HG03159 (cell line): Measurements from ENCODE around the gene PHC2.

Experiments used
- ATAC-seq: cut with Tn5 transposase; IDR thresholded peaks from one replicate; pipeline ENCODE4 v1.9.1; 2021; ENCODE audit warnings: mild to moderate bottlenecking, moderate library complexity; ENCODE audit not compliant: unreplicated experiment

PHC2 gene

DNA sequence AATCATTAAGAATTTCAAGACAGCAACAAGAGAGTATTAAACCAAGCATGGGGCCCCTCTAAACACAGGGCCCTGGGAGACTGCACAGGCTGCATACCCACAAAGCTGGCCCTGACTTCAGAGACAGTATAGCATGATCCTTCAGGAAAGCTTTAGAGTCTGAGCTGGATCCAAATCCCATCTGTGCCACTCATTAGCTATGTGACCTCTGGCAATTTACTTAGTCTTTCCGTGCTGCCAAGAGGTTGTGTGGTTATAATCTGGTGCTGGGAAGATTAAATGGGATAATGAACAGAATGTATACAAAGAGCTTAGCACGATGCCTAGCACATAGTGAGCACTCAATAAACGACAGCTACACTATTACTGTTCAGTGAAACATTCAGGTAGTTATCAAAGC is 4.0 kb downstream of the PHC2 start:
- no peak for ATAC-seq

DNA sequence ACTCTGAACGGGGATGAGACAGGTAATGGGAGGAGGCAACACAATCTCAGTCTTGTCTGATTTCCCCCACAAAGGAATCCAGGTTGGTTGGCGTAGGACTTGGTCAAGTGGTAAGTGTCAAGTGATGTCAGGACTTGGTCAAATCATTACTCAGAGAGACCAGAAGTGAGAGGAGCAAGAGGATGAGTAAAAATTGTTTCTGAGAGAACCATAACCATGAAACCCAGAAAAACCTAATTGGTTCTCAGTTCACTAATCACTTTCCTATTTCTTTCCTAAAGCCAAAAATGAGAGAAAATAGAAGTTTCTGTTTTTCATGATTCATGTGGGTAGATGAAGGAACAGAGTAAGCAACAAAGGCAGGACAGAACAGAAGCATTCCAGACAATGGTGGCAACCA is 5.0 kb downstream of the PHC2 start:
- no peak for ATAC-seq

DNA sequence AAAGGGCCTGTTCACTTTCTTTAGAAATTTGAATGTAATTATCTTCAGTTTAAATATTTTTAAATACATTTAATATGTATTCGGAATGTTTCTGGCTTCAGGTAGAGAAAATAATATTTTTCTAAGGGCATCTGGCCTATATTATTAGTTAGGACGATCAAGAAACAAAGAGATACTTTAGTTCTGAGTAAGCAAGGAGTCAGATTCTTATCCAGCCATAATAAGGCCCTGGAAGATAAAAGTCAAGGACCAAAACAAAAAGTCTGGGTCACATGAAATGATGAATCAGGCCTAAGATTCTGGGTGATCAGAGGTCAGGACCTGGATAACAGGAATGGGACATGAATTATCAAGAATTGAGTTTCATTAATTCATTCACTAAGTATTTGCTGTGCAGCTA is 6.3 kb downstream of the PHC2 start:
- no peak for ATAC-seq

DNA sequence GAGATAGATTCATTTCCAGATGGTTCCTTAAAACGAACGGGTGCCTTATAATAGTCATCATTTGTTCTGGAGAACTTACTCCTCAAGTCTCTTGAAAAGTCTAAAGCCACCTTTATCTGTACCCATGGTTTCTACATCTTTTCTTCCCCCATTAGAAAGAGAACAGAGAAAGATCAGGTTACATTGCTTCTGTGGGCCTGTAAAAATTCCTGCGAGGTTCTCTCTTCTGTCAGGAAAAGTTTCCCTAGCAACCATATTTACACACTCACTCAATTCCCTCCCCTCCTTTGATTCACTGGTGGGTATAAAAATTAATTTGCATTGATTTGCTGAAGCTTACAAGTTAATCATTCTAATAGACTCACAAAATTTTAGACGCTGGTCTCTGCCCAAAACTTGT is 6.7 kb downstream of the PHC2 start:
- ATAC-seq, result no peak

DNA sequence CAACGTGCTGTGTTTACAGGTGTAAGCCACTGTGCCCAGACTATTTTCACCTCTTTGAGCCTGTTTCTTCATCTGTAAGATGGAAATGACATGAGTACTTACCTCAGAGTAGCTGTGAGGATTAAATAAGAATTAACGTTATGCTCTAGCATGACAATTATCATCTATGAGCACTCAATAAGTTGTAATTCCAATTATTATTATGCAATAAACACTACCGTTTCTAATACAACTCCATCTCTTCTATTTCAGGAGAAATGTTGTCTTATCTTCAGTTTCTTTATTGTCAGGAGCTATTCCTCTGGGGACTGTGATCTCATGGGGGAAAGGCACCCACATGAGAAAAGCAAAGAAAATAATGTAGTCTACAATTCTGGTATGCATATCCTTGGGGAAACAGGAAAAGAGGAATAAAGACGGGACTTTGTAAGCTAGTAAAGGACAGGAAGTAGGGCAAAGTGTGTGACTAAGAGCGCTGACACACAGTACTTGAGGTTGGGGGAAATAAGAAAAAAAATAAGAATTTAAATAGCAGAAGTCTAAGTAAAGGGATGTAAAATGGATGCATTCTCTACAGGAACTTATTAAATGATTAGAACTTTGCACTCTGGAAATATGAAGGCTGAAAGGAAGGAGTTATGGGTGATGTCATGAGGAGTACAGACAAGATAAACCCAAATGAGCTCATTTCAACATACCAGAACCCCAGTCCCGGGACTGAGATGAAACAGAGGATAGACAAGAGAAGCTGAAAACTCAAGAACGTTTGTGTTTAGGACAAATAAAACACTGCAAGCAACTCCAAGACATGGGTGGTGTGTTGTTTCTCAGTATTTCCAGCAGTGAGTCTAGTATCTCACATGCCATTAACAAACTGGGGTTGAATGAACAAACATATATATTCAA is 9.8 kb downstream of the PHC2 start:
- no peak for ATAC-seq

DNA sequence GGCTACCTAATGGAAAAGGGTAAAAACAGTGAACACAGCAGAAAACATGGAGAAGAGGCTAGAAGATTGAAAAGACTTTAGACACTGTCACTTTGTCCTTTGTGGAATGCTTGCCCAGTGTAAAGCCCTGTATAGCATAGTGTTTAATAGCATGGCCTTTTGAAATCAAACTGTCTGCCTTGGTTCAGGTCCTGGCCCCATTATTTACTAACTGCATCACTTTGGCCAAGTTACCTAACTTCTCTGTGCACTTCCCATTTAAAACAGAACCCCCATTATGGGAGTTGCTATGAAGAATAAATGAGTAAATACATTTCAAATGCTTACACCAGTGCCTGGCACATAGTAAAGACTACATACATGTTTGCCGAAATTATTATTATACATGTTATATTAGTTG is 12.1 kb downstream of the PHC2 start:
- no peak for ATAC-seq

DNA sequence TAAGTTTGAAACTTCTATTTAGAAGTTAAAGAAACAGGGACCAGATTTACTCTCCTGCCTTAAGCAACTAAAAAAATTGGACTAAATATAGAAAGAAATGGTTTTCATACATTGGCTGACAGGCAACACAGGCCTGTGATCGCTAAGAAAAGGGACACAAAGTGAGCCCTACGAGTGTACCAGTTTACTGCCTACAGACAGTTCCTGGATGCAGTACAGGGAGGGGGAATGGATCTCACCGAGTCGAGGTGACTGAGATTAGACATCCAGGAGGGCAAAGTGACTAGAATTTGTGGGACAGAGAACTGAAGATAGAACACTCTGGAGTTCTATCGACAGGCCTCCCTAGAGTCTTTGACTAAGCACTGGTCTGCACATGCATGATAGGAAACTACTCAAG is 16.0 kb downstream of the PHC2 start:
- no peak for ATAC-seq

DNA sequence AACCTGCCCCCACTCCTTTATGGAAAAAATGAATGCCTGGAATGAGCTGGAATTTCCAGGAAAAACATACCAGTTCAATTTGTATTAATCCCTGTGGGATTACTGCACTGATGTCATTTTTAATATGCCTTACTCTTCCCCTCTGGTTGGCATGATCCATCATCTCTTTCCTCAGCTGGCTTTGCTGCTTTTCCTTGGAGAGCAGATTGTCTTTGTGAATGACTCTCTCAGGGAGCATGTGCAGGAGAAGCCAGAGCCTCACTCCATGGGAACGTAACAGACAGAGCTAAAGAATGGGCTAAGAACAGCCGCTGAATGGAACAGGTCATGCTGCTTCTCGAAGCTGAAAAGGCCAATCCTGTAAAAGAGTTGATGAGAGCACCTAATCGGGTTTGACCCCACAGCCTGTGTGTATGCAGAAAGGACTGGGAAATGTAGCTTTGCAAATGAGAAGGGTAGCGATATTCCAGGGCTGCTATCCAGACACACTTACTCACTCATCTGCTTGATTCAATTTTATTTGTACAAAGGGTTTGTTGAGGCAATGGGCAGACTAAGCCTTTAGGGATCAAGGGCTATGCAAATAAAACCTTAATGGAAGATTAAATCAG is 20.7 kb downstream of the PHC2 start:
- ATAC-seq, result no peak

DNA sequence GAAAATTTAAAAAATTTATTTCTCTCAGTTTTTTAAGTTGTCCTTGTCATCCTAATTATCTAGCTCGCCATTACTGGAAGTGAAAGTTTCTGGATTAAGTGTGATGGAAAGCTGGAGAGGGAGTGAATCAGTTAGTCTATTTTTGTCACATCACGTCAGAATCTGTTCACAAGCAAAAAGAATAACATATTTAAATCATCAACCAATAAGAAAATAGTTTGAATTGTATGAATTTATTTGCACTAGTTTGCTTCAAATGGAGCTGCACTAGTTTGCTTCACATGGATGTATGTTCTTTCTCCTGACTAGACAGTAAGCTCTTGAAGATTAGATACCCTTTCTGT is 22.8 kb downstream of the PHC2 start:
- no peak for ATAC-seq

DNA sequence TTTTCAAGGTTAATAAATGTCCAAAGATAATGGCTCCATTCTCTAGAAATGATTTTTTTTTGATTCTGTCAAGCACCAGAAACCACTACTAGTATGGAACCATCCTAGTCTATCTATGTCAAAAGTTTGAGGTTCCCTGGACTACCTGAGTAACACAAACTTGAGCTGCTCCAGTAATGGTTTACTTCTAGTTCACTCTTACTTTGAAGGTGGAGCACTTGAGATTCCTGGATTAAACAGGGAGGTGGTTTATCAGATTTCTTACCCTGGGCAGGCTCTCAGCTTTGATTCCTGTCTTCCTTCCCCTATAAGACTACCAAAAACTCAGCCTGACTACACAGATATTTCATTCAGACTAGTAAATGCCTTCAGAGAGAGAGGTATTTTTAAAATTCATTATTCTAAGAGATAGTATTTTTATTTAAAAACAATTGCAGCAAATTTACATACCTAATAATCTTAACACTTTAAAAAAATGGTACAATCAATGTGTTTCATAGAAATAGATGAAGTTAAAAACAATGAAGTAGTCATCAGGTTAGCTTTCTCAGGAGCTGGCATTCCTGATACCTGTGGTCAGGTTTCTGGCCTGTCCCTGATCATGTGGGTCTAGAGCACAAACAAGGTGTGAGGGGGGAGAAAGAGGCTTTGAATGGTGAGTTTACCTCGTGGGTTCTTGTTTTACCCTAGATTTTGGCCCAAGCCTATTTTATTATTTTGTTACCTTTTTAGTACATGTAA is 23.4 kb downstream of the PHC2 start:
- no peak for ATAC-seq

DNA sequence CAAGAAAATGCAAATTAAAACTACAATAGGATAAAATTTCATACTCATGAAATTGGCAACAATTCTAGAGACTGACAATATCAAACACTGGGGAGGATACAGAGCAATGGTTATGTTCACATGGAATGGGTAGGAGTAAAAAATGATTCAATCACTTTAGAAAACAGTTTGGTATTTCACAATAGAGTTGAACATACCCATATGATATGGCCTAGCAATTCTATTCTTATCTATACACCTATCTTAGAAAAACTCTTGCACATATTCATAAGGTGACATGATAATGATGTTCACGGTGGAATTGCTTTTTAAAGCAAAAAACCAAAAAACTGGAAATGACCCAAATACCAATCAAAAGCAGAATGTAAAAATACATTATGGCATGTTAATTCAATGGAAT is 28.7 kb downstream of the PHC2 start:
- no peak for ATAC-seq

DNA sequence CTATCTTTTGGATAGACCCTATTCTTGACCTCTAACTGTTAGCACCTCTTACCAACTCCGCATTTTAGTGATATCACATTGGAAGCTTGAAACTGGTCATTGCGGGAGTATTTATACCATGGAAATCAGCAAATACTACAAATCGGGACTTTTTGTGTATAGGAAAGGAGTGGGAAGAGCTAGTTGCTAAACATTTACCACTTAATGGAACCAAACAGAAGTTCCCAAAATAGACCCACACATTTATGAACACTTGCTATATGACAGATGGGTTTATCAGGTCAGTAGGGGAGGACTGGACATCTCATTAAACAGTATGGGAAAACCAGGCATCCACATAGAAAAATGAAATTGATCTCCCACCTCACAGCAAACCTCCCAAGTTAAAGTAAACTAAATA is 29.4 kb downstream of the PHC2 start:
- no peak for ATAC-seq

DNA sequence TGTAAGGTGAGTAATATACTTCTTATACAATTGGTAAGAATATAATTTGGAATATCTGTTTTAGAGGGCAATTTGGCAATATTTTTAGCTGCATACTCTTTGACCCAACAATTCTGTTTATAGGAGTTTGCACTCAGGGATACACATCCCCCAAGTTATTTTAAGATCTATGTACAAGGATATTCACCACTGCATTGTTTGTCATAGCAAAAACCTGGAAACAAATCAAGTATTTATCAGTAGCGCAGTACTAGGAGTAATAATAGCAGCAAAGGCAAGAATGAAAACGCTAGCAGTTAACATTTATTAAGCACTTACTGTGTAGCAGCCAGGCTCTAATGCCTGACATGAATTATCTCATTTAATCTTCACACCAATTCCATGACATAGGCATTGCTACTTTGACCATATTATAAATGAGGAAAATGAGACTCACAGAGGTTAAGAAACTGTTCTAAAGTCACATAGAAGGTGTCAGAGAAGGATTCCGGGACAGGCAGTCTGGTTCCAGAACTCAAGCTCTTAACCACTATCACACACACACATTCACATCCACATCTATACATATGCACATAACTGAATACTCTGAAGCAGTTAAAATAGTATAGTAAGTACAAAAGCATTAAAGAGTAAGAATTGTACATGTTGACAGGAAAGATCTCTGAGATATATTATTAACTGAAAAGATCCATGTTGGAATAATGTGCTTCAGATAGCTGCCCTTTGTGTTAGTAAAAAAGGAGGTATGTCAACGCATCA is 30.6 kb downstream of the PHC2 start:
- ATAC-seq, result no peak

DNA sequence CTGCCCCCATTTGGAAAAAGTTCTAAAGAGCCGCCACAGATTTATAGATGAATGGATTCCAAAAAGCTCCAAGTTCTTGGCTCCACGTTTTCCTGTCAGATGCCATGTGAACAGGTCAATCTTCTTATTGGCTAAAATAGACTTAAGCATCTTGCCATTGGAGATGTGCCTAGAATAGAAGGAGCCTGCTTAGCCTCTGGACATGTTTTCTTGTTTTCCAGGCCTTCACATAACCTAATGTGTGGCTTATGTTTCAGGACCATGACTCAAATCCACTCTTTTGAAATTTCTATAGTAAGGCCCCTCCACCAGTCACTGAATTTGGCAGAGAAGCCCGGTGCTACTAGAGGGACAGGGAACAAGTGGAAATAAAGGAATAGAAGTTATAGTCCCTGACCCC is 31.5 kb downstream of the PHC2 start:
- no peak for ATAC-seq

DNA sequence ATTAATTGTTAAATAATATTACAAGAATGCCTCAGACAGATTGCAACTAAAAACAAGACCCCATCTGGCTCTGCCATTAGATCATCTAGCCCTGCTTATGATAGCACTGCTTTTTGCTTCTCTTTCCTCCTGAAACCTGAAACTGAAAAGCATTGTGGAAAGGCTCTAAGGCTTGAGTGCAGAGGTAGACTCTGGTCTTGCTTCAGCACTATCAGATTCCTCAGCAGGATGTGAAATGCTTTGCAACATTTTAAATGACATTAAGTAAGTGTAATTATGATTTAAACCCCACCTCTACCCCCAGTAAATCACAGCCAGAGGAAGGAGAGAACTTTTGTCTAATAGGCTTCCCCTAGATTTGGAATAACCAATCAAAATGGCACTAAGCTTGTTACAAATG is 32.9 kb downstream of the PHC2 start:
- no peak for ATAC-seq

DNA sequence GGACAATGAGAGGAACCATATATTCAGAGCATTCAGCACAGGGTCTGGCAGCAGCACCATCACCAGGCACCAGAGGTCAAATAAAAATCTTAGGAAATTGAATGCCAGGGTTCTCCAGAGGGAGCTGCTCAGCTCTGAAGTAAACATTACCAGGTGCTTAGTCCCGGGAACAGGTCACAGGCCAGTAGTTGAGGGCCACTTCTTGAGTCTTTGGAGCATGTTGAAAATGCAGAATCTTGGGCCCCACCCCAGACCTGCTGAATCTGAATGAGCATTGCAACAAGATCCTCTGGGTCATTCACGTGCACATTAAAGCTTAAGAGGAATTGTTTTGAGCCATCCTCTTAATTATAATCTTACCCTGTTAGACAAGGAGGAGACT is 33.8 kb downstream of the PHC2 start:
- no peak for ATAC-seq

DNA sequence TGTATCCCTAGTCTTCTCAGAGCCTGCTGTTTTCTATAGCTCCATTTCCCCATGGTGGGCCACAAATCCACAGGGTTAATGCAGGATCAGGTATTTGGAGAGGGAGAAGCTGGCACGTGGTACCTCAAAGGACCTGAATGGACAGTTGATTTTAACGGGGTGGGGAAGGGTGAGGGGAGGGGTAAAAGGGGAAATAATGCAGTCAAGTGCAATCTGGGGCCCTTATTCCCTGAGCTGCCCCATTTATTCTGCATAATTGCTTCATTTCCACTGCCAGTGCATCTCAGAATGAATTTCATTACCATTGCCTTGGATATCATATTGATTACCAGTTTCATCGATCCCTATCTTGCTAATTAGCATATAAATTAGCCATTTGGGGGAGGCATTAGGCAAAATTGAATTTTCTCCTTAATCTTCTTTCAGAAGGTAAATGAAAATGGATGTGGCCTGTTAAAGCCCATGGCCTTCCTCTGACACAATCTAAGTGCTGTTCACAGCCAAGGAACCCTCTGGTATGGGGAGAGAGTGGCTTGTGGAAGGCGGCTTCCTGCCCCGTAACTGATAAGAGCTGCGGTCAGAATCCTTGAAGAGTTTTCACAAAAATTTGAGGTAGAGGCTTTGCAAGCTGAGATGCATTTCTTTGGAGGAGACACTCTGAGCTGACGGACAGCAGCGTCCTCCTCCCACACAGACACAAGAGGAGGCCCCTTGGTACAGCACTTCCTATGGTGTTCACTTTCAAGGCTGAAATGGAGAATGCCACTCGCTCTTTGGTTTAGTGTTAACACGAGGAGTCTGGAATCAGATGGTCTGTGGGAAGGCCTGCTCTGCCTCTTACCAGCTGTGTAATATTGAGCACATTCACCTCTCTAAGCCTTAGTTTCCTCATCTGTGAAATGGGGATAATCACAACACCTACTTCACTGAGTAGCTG is 34.4 kb downstream of the PHC2 start:
- ATAC-seq, result no peak

DNA sequence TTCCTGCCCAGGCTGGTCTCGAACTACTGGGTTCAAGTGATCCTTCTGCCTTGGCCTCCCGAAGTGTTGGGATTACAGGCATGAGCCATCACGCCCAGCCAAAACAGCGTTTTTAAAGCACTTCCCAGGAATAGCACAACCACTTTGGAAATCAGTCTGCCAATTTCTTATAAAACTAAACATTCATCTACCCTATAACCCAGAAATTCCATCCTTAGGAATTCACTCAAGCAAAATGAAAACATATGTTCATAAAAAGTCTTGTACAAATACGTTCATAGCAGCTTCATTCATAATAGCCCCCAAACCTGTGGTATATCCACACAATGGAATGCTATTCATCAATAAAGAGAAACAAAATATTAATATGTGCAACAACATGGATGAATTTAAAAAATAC is 36.1 kb downstream of the PHC2 start:
- no peak for ATAC-seq

DNA sequence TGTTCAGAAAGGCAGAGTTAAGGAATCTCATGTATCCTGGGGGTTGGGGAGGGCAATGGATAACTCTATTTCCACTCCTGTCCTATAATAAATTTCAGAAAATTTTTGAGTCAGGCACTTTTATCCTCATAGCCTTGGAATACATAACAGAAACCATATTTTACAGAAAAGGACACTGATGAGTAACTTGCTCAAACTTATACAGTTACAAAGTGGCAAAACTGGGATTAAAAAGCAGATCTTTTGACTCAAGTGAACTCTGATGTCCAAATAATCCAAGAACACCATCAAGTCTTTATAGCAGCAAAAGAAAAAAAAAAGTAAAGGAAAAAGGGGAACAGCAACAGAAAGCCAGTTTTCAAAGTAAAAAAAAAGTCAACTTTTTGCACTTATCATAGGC is 36.9 kb downstream of the PHC2 start:
- ATAC-seq, result no peak

DNA sequence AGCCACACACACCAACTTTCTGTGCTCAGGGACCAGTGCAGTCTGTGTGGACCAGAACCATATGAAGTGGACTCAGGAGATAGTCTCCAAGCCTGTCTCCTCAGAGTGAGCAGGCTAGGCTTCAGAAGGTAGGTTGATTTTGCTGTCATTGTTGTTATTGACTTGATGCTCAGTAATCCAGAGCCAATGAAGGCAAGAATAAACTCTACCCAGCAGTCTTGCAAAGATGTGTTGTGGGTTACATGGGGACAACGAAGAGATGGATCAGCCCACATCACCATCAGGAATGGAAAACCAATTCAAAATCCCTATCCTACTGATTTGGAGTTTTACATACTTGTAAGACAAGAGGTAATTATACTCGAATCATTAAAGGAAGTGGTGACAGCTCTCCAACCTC is 37.4 kb downstream of the PHC2 start:
- ATAC-seq, result no peak
